GM23248 (cell line): Measurements from ENCODE around the gene PLCB4.

ENCODE experiments used
- EZH2 ChIP-seq: fragments of 200-600 bp; sonication (generic); IDR thresholded peaks from 2 replicates; pipeline ENCODE4 v1.6.1; 2018; ENCODE audit warnings: antibody characterized with exemption, mild to moderate bottlenecking; ENCODE audit not compliant: insufficient read depth, poor library complexity, severe bottlenecking
- EZH2phosphoT487 ChIP-seq: fragments of 200-600 bp; sonication (generic); IDR thresholded peaks from 2 replicates; pipeline ENCODE4 v1.6.1; 2018; ENCODE audit warnings: antibody characterized with exemption, moderate library complexity, mild to moderate bottlenecking, low read depth; ENCODE audit not compliant: insufficient read depth

- no peak for TF ChIP-seq EZH2phosphoT487
- no peak for TF ChIP-seq EZH2
These were observed 413.3 kb downstream of the PLCB4 start for GRCh38 chr20:9482180-9482579.
